Stromal cell of bone marrow (primary cell): ENCODE data around the gene GOLGA2.

ENCODE experiments used
- DNase-seq: peaks from one replicate; pipeline ENCODE4 v3.0.0-alpha.2; 2012; ENCODE audit warnings: low read depth

Gene GOLGA2, protein sequence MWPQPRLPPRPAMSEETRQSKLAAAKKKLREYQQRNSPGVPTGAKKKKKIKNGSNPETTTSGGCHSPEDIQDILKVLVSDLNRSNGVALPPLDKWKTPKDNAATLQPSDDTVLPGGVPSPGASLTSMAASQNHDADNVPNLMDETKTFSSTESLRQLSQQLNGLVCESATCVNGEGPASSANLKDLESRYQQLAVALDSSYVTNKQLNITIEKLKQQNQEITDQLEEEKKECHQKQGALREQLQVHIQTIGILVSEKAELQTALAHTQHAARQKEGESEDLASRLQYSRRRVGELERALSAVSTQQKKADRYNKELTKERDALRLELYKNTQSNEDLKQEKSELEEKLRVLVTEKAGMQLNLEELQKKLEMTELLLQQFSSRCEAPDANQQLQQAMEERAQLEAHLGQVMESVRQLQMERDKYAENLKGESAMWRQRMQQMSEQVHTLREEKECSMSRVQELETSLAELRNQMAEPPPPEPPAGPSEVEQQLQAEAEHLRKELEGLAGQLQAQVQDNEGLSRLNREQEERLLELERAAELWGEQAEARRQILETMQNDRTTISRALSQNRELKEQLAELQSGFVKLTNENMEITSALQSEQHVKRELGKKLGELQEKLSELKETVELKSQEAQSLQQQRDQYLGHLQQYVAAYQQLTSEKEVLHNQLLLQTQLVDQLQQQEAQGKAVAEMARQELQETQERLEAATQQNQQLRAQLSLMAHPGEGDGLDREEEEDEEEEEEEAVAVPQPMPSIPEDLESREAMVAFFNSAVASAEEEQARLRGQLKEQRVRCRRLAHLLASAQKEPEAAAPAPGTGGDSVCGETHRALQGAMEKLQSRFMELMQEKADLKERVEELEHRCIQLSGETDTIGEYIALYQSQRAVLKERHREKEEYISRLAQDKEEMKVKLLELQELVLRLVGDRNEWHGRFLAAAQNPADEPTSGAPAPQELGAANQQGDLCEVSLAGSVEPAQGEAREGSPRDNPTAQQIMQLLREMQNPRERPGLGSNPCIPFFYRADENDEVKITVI

DNA sequence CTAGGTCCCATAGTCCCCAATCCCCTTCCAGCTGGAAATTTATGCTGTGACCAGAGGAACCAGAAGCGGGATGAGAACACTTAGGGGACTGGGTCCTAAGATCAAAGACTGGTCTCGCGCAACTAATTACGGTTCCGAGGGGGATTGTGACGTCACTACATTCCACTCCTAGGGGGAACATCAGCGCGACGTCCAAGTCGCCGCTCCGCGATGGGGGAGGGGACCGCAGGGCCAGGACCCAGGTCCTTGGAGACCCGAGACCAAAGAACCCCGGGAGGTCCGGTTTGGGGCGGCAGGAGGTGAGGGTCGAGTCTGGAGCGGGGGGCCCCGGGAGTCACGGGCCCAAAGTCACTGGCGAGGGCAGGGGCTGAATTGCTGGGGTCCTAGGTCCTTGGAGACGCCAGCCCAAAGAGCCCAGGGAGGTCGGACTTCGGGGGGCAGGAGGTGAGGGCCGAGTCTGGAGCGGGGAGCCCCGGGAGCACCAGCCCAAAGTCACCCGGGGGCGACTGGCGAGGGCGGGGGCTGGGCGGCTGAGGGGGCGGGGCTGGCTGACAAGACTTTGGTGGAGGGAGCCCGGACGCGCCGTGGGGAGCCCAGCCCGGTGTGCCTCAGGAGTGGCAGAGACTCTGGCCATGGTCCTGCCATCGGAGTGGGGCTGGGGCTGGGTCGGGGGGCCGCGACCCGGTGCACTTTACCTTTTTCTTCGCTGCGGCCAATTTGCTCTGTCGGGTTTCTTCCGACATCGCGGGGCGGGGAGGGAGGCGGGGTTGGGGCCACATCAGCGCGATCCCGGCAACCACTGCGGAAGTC, at the start of gene GOLGA2:
Gene GOLGA2 (minus strand): TSS at position 810 of the 810 bp plus-strand sequence. CDS start 31 bp downstream, at position 779.
- DNase-seq = no peak

DNA sequence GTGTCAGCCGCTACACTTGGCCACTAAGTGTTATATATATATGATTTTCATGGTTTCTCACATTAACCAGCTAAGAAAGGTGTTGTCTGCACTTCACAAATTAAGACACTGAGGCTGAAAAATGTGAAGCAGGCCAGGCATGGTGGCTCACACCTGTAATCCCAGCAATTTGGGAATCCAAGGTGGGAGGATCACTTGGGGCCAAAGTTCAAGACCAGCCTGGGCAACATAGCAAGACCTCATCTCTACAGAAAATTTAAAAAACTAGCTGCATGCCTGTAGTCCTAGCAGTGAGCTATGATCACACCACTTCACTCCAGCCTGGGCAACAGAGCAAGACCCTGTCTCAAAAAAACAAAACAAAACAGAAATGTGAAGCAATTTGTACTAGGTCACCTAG, 48.6 kb upstream of the GOLGA2 start:
- DNase-seq = no peak

DNA sequence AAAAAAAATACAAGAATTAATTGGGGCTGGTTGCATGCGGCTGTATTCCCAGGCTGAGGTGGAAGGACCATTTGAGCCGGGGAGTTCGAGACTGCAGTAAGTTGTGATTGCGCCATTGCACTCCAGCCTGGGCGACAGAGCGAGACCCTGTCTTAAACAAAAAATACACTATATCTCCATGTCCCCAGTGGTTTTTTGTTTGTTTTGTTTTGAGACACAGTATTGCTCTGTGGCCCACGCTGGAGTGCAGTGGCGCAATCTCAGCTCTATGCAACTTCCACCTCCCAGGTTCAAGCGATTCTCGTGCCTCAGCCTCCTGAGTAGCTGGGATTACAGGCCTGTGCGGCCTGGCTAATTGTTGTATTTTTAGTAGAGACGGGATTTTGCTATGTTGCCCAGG, 48.0 kb upstream of the GOLGA2 start:
- DNase-seq = no peak

DNA sequence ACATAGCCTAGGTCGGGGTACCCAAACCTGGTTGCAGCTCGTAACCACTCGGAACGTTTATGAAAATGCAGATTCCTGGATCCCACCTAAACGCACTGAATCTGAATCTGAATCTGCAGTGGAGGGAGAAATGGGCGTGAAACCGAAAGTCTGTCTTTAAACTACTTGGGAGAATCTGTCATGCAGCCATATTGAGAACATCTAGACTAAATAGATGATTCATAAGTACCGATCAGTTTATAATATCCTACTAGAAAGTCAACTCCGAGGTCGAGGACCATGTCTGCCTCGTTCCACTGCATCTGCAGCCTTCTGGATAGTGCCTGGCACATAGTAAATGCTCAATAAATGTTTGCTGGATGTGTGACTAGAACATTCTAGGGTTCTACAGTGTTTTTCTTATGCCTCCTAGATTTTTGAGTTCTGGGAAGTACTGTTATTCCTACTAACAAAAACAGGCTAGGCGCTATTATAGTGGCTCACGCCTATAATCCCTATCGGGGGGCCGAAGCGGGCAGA, 47.5 kb upstream of the GOLGA2 start:
- no peak for DNase-seq

DNA sequence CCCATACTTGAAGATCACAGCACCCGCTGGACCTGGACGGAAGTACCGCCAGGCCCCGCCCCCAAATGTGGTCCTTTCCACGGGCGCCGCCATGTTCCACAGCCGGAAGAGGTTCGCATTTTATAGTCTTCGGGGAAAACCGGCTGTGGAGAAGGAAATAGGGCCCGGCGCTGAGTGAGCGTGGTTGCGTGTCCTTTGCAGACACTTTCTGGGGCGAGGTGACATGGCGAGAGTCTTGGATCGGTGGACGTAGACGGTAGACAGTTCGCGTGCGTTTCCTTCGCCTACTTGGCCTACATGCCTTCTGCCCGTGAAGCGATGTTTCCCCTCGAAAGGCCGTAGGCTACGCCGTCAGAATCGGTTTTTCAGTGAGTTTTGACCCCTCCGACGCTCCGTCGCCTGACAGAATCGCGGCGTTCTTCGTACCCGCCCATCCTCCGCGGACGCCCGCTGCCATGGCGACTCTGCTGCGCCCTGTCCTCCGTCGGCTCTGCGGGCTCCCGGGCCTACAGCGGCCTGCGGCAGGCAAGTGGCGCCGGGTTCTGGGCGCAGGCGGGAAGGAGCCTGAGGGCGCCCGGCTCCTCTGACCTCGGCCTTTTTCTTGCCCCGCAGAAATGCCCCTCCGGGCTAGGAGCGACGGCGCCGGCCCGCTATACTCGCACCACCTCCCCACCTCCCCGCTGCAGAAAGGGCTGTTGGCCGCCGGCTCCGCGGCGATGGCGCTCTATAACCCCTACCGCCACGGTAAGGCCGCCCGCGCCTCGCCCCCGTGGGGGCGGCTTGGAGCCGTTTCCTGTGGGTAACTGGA, 46.8 kb upstream of the GOLGA2 start, which contains the start of the genes COQ4 and TRUB2:
Gene COQ4 (plus strand): TSS at position 436 of the 808 bp plus-strand sequence. CDS start 20 bp downstream, at position 456.
Gene TRUB2 (minus strand): TSS at position 44 of the 808 bp plus-strand sequence. CDS start 39 bp downstream, at position 5.
- peak; percentile 92 for DNase-seq

DNA sequence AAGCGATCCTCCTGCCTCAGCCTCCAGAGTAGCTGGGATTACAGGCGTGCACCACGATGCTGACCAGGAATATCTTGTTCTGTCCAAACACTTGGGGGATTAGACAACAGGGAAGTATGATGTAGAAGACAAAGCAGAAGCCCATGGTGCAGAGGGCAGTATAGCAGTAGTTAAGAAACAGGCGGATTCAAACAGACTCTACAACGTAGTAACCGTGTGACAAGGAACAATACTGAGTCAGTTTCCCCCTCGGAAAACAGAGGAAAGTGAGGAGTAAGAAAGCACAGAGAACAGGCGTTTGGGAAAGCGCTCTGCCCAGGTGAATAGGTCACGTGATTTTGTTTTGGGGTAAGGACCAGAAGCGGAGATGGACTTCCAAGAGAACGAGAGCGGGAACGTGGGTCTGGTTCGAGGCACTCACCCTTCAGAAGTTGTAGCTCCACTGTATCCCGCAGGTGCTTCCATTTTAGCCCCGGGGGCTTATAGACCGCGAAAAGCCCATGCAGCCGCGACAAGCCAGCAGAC, 46.1 kb upstream of the GOLGA2 start:
- DNase-seq = no peak

DNA sequence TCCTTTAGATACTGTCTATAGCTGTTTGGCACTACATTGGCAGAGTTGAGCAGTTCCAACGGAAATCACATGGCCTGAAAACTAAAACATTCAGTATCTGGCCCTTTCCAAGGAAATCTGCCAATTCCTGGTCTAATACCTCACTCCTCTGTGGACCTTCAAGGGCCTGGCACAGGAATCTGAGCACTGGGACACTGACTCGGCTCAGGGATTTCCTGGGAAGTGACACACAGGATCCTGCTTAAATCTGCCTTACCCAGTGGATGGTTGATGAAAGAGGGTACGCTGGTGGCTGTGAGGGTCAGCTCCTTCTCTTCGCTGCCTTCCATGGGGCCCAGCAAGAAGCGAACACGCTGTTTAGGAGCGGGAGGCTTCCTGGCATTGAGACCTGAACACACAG, 45.5 kb upstream of the GOLGA2 start:
- no peak for DNase-seq

DNA sequence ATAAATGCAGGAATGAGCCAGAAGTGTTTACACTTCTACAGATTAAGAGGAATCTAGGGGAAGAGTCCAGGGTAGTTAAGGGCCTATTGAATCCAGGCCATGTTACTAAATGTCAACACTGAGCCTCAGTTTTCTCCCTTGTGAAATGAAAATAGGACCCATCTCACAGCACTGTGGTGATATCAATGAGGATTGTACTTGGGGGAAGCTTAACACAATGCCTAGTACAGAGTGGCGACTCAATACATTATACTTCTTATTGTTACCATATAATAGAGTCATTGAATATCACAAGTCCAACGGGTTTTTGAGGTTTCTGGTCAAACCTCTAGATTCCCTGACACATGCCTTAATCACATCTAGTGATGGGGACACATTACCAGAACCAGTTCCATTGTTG, 41.8 kb upstream of the GOLGA2 start:
- no peak for DNase-seq

DNA sequence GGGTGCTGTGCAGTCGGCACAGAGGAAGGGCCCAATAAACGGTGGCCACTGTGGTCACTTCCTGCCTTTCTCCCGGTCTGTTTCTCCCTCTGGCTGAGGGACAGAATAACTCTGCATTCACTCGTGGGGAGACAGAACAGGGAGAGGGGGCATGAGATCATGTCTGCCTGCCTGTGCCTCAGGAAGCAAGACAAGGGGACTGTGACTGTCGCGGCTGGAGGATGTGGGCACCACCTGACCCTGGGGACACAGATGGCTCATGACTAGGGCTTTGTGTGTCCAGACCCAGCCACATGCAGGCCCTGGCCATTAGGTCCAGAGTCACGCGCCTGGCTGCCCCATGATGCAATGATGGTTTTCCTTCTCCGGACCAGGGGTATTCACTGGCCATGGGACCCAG, 40.6 kb upstream of the GOLGA2 start:
- no peak for DNase-seq

DNA sequence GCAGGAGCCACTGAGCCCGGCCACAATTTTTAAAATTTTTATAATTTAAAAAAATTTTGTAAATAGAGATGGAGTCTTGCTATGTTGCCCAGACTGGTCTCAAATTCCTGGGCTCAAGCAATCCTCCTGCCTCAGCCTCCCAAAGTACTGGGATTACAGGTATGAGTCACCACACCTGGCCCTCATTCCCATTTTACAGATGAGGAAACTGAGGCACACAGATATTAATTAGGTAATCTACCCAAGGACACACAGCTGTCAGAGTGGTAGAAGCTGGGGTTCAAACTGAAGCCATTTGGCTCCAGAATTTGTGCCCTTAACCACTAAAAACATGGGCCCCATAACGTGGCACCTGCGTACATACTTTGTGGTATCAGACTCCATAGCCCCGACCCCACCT, 38.9 kb upstream of the GOLGA2 start:
- no peak for DNase-seq

DNA sequence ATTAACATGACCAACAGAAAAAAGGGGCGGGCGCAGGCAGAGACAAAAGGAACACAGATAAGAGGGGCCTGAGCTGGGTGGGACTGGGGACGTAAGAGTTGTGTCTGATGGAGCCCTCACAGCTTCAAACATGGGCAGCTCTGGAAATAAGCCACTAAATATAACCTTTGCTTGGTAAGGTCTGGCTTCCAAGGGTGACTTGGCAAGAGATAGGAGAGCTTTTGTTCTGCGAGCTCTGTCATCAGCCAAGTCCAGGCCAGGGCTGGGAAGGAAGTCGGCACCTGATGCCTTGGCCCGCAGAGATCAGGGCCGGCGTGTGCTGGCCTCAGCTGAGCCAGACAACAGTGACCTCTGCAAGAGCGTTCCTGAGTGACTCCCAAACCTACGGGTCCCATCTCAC, 34.7 kb upstream of the GOLGA2 start:
- no peak for DNase-seq

DNA sequence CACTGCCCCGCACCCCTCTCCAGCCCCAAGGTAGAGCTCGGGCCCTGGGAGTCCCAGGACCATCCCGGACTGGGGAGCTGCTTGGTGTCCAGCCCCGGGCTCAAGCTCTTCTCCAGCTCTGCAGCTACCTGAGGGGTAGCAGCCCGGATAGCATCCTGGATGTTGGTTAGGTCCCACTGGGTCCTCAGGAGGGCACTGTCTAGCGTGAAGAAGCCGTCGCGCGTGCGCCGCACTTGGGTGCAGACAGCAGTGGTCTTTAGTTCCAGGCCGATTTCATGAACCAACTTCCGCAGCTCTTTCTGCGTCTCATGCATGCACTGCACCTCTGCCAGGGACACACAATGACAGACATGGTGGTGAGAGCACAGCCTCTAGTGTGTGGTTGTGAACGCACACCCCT, 33.7 kb upstream of the GOLGA2 start:
- DNase-seq = no peak

DNA sequence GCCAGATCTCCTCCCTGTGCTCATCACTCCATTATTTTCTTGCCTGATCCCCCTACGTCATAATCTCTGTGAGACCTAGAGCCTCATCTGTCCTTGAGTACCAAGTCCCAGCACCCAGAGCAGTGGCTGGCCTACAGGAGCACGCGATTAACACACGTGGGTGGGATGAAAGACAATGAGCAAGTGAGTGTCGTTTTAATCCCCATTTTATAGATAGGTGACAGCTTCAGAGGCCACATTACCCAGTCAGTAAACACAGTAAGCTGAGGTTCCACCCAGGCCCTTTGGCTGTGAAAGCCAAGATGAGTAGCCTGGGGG, 29.1 kb upstream of the GOLGA2 start:
- no peak for DNase-seq

DNA sequence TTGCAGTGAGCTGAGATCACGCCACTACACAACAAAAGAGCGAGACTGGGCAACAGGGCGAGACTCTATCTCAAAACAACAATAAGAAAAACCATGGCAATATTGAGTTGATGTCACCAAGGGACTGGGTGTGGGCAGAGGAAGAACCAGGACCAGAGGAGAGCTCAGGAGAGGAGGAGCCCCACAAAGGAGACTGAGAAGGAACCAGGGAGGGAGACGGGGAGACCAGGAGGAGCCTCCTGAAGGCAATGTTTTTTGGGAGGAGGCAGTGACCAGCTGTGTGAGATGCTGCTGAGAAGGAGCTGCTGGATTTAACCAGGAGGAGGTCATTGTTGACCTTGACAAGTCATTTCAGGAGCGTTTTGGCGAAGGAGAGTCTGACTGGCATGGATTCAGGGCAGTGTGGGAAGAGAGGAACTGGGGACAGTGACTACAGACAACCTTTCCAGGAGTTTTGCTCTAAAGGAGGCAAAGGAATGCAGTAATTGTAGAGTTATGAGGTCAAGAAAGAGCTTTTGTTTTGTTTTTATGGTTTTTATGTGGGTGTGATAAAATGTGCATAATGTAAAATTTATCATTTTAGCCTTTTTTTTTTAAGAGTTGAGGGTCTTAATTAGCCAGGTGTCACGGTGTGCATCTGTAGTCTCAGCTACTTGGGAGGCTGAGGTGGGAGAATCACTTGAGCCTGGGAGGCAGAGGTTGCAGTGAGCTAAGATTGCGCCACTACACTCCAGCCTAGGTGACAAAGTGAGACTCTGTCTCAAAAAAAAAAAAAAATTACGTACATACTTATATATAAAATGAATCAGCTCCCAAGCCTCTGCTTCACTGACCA, 28.5 kb upstream of the GOLGA2 start:
- DNase-seq = no peak

DNA sequence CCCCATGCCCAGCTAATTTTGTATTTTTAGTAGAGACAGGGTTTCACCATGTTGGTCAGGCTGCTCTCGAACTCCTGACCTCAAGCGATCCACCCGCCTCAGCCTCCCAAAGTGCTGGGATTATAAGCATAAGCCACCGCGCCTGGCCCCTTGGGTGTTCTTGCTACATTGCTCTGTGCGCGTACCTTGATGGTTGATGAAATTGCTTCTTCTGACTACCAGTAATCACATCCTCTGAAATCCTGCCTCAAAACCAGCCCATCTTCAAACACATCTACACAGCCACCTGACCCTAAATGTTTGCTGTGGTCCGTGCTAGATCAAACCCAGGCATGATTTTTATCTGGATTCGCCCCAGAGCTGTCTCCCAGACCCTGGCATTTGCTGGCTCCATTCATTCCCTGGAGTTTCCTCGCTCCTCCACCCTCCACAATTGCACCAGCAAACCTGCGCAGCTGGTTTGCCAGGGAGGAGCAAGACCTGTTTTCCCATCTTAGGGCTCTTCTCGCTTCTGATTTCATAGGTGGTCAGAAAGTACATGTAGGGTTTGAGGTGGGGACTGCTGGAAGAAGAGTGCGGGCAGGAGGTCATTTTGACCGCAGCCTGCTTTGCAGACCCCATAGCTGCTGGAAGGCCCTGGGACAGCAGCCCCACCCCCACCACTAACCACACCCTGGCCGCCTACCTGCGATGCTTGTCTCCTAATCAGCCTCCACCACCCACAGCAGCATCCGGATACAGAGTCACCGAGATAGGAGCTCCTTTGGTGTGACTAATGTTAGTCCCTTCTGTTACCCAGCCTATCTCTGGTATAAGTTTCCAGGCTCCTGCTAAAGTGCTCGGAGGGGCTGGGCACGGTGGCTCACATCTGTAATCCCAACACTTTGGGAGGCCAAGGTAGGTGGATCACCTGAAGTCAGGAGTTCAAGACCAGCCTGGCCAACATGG, 23.0 kb upstream of the GOLGA2 start:
- no peak for DNase-seq

DNA sequence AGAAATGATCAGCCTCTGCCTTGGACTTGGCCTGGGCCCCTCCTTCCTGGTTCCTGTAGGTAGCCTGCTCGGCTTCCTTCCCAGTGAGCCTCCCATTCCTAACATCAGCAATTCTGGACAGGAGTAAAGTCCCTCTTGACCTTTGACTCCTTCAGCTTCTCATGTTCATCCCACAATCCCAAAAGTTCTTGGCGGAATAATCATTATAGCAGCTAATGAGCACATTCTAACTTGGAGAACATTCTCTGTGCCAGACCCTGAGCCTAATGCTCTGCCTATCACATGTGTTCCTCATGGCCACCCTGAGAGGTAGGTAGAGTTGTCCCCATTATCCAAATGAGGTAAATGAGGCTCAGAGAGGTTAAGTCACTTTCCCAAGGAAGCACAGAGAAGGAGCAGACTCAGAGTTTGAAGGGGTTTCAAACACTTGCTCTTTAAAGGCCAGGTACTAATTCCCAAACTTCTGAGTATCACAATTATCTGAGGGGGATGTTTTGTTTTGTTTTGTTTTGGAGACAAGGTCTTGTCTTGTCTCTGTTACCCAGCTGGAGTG, 21.5 kb upstream of the GOLGA2 start:
- no peak for DNase-seq

DNA sequence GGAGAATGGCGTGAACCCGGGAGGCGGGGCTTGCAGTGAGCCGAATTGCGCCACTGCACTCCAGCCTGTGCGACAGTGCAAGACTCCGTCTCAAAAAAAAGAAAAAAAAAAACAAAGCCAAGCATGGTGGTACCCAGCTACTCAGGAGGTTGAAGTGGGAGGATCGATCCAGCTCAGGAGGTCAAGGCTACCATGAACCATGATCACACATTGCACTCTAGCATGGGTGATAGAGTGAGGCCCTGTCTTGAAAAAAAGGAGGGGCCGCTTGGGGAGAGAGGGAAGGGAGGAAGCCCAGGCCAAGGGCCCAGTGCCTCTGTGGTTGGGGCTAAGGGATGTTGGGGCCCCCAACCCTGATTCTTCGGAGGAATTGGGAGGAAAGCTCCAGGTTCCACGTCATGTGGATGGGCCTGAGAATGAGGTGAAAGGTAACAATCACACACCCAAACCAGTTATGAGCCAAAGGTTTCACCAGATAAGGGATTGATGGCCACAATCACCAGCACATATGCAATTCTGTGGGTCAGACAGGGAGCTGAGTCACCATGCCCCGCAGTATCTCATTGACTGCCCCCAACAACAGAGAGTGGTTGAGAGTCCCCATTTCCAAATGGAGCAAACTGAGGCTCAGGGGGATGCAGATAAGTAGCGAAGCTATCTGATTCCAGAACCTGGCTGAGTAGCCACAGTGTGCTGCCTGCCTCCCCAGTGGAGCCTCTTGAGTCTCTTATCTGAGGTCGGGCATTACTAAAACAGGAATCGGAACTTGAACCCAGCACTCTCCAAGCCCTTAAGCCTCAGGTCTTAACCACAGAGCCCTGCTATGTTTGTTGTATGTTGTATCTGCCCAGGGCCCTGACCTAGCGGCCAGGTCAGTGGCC, 20.8 kb upstream of the GOLGA2 start:
- no peak for DNase-seq
